NB4 (cell line): Measurements from ENCODE around the gene RASGRP2.
A peak's percentile ranks its signal among the peaks of the same experiment; 100 is the strongest.

Experiments used
- DNase-seq: peaks from one replicate; pipeline ENCODE4 v3.0.0; 2010; ENCODE audit warnings: low read depth
- H3K4me3 ChIP-seq: one replicate; pipeline ENCODE4 v1.5.1; 2011; ENCODE audit warnings: mild to moderate bottlenecking, low read depth, low read length, moderate library complexity
- CTCF ChIP-seq: IDR thresholded peaks from one replicate; pipeline ENCODE4 v1.5.1; 2012; ENCODE audit warnings: low read depth, low read length
- MAX ChIP-seq: IDR thresholded peaks from 2 replicates; pipeline ENCODE4 v1.6.1; 2011; ENCODE audit warnings: low read depth, low read length
- MYC ChIP-seq: IDR thresholded peaks from 2 replicates; pipeline ENCODE4 v1.6.1; 2011; ENCODE audit warnings: low read depth, low read length
- POLR2A ChIP-seq: IDR thresholded peaks from 2 replicates; pipeline ENCODE4 v1.6.1; 2011; ENCODE audit warnings: mild to moderate bottlenecking; ENCODE audit not compliant: insufficient read length; ENCODE audit errors: extremely low read depth

Gene RASGRP2

GRCh38 chr11:64788321-64789215 is 44.6 kb upstream of the RASGRP2 start:
- TF ChIP-seq MYC (no peak), CTCF (no peak), MAX (no peak), POLR2A (no peak)
- no peak for DNase-seq
- no peak overlapping the region for H3K4me3 ChIP-seq

GRCh38 chr11:64787526-64788320 is 43.8 kb upstream of the RASGRP2 start:
- no peak overlapping the region for H3K4me3 ChIP-seq
- TF ChIP-seq MYC (no peak), CTCF (peak; percentile 91)
- DNase-seq: peak; percentile 76

GRCh38 chr11:64786308-64786707 is 42.4 kb upstream of the RASGRP2 start:
- no peak overlapping the region for H3K4me3 ChIP-seq
- no peak for DNase-seq

GRCh38 chr11:64784813-64785581 is 41.1 kb upstream of the RASGRP2 start:
- no peak overlapping the region for H3K4me3 ChIP-seq
- DNase-seq: no peak
- TF ChIP-seq CTCF (no peak), MYC (no peak), POLR2A (no peak), MAX (no peak)

More at GRCh38 chr11:64786308-64786707, 42.4 kb upstream of the RASGRP2 start:
- TF ChIP-seq MYC: no peak
- TF ChIP-seq CTCF: no peak
- TF ChIP-seq MAX: no peak
- no peak for TF ChIP-seq POLR2A

GRCh38 chr11:64778473-64779298 is 34.7 kb upstream of the RASGRP2 start, which contains the start of gene SF1:
Gene SF1 (minus strand): TSS chr11:64778542. CDS start chr11:64778392, 150 bp downstream.
- peak; percentile 100 for DNase-seq
- H3K4me3 ChIP-seq: peak within 1 kb of the TSS; percentile 91
- TF ChIP-seq CTCF (no peak), POLR2A (peak; percentile 81), MYC (peak; percentile 66), MAX (peak; percentile 43; the same call in 1 of the 2 replicates)
